SHP77 (cell line): Measurements from ENCODE around the gene PKDCC.
A peak's percentile ranks its signal among the peaks of the same experiment; 100 is the strongest.

Source experiments
- DNase-seq, 2 experiments: peaks; one replicate each; lab custom pipeline; 2025; lab: John Stamatoyannopoulos, UW

PKDCC gene, protein sequence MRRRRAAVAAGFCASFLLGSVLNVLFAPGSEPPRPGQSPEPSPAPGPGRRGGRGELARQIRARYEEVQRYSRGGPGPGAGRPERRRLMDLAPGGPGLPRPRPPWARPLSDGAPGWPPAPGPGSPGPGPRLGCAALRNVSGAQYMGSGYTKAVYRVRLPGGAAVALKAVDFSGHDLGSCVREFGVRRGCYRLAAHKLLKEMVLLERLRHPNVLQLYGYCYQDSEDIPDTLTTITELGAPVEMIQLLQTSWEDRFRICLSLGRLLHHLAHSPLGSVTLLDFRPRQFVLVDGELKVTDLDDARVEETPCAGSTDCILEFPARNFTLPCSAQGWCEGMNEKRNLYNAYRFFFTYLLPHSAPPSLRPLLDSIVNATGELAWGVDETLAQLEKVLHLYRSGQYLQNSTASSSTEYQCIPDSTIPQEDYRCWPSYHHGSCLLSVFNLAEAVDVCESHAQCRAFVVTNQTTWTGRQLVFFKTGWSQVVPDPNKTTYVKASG

DNA sequence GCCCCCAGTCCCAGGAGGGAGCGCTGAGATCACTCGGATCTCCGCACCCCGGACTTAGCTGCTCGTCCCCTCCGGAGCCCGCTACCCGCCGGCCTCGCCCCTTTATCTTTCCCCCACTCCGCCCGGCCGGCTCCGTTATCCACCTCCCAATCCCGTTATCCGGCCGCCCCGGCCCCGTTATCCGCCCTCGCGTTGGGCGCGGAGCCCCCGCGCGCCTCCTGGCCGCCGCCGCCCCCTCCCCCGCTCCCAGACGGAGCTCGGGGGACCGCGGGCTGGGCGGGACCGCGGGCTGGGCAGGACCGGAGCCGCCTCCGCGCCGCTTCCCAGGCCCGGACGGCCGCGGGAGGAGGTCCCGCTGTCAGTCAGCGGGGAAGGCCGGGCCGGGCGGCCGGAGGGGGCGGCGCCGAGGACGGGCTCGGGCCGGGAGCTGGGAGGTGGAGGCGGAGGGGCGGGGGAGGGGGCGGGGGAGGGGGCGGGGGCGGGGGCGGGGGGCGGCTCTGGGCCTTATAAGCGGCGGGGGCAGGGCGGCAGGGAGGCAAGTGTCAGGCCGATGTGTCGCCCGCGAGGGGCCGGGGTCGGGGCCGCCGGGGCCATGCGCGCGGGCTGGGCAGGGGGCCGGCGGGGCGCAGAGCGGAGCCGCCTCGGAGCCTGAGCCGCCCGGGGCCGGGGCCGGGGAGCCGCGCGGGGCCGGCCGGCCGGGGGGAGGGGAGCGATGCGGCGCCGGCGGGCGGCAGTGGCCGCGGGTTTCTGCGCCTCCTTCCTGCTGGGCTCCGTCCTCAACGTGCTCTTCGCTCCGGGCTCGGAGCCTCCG lies at the start of gene PKDCC:
Gene PKDCC, plus strand, starts transcription at position 534 of the 811 bp plus-strand sequence. Its CDS starts 179 bp downstream, at position 713.
- DNase-seq = peak; percentile 11 to 65

DNA sequence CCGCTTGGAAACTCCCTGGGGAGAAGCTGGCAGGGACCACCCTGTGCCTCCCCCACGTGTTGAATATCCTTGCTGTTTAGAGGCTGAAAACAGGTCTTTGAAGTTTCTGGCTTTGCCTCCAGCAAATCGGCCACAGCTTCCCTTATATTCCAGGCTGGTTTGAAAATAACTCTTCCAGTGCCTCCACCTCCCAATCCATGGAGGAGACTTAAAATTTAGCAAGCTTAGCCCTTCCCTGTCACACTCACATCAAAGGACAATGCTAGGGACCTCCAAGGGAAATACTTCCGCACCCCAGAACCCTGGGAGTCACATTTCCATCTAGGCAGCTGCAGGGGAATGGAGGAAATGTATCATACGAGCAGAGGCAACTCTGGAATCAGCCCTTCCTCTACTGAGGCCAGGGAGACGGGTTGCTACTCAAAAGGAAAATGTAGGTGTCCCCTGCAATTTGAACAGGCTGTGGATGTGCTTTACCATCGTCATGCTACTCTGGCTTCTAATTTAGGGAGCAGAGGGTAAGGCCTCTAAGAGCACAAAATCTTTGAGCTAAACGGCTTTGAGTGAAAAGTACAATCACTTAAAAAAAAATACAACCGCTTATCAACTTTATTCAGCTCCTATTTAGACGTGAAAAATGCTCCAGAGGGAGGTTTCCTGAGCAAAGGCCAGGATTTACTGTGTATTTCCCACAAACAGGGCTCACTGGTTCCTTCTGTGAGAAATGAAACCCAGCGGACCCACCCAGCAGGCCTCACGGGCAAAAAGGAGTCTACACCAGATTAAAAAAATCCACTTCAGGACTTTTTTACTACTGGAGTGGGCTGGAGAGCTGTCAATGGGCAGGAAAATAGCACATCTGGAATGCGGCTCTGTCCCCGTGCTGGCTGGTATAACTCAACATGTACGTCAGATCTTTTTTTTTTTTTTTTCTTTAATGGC lies 49.4 kb upstream of the PKDCC start:
- DNase-seq = no peak

DNA sequence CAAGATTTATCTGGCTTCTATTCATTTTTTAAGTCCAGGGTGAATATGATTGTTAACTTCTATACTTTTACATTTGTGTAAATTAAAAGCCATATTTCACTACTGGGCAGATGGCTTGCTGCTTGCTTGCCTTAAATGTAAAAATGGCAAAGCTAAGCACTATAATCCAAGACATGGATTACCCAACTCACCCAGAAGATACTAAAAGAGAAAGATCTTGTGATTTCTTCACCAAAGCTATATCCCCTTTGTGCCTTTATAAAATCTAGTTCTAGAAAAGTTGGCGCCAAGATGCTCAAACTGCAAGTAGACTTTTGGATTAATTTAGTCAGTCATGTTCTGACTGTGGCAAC lies 48.7 kb upstream of the PKDCC start:
- no peak for DNase-seq

DNA sequence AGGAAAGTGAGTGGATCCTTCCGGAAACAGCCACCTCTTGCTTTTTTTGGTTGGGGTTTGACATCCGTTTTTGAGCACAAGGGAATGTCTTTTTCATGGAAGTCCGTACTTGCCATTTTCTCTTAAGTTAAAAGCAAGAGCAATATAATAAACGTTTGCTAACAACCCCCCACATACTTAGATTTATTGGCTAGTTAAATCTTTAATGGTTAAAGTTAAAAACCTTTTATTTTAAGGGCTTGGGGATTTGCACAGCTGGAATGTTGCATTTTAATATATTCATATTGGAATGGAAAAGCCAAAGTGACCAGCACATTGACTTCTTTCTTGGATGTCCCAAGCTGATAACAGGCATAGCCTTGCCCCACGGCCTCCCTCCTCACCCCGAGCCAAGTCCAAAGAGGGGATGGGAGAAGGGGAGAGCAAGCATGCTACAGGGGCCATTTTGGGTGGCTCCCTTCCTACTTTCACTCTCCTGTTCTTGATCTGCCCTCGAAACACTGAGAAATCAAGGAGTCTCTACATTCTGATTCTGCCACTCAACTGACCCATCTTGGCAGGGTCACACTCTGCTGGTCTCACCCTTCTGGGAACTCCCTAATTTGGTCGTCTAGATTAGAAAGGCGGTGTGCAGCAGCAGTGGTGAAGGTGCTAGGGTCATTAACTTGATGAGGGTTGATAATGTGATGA lies 48.1 kb upstream of the PKDCC start:
- no peak for DNase-seq

DNA sequence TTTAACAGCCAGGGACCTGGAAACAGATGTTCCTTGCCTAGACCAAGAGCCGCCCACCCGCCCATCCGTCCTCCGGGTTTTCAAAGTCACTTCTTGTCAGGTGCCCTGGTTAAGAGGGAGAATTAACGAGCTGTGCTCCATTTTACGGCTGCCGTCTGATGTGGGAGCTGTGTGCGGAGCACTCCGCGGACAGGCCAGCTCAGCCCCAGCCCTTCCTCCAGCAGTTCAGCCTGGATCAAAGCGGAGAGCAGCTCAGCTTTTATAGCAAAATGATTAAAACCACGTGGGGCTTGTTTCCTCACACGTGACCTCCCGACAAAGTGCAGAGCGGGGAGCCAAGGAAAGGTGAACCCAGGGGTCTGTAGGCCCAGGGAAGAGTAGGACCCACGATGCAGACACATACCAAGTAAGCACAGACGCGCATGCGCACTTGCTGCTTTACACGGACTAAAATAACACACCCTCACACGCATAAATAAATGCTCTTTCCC lies 46.1 kb upstream of the PKDCC start:
- DNase-seq = no peak

DNA sequence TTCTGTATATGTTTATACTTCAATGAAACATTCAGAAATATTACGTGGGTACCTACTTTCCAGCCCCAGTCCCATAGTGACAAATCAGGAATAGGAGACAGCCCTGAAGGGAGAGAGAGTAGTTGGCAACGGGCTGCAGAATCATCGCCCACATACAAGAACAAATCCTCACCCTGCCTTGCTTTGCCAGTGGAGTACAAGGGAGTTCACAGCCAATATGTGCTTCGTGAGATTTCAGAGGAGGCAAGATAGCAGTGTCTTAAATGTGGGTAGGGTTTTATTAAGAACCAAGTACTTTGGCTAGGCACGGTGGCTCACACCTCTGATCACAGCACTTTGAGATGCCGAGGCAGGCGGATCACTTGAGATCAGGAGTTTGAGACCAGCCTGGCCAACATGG lies 40.3 kb upstream of the PKDCC start:
- no peak for DNase-seq

DNA sequence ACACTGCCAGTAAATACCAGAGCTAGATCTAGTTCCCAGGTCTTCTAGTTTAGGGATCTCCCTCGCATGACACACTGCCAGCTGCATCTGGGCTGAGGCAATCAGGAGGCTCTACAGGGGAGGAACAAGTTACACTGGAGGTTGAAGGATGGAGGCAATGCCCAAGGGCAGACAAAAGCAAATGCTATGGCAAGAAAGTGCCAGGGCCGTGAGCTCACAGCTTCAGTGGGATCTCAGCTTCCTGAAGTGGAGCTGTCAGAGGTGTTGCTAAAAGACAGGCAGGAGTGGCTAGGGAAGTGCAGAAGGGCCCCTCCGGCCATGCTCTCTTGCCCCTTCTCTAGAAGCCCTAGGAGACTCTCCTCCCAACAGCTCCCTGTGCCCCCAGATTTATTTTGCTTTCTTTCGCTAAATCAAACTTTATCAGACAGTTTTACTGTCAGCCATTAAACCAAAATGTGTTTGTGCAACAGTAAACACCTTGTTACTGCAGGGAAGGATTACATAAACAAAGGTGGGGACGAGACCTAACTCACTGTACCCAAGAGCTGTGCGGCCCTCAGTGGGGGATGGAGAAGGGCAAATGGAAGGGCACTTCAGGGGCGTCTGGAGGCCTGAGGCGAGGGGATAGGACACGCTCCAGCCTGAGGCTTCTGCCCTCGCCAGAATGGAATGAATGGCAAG lies 39.4 kb upstream of the PKDCC start:
- DNase-seq = no peak

DNA sequence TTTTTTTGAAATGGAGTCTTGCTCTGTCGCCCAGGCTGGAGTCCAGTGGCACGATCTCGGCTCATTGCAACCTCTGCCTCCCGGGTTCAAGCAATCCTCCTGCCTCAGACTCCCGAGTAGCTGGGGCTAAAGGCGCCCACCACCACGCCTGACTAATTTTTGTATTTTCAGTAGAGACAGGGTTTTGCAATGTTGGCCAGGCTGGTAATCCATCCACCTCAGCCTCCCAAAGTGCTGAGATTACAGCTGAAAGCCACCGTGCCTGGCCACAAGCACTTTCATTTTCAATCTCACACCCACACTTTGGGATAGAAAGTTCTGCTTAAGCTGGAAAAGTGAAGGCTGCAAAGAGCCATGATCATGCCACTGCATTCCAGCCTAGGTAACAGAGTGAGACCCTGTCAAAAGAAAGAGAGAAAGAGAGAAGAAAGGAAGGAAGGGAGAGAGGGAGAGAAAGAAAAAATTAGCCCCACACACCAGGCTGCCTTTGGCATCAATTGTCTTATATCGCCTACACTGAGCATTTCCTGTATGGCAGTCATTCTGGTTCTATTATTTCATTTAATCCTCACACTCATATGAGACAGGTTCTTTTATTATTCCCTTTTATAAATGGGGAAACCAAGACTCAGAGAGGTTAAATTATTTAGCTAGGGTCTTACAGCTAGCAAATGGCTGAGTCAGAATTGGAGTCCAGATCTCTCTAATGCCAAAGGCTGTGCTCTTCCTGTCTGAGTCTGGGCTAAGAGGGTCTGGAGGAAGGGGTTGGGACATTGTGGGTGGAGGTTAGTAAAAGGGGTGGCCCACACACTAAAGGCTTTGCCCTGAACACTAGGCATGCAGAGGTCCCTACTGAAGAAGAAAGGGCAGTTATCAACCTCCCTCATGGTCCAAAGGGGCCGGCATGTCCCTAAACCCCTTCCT lies 37.9 kb upstream of the PKDCC start:
- no peak for DNase-seq

DNA sequence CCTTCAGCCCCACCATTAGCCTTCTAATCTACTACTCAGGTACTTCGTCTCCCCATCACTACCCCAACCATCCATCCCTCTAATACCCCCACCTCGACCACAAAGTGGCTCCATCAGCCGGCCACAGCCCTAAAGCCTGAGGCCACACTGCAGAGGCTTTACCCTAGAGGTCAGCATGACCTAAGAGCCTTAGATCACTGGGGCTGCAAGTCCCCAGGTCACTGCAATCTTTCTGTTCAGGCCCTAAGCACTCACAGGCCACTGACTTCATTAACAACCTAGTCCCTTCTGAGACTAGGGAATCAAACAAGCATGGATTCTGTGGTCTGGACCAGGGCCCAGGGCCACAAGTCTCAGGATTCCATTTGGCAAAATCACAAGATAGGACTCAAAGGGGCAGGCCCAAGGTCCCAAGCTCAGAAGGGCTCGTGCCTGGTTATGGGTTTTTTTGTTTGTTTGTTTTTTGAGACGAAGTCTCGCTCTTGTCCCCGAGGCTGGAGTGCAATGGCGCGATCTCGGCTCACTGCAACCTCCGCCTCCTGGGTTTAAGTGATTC lies 37.0 kb upstream of the PKDCC start:
- no peak for DNase-seq

DNA sequence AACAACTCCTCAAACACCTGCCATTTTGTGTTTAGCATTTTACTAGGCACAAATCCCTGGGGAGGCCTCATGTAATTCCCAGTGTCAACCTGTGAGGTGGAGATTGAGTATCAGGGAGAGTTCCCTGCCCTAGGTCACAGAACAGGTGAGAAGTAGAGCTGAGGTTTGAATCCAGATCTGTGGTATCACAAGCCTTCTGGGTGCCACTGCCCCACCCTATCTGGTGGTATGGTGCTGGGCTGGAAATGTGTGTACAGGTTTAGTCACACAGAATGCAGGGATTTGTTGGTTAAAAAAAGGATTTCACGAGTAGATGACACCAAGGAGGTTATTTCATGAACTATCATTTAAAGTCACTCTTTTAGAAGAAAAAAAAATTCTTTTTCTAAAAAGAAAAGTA lies 35.7 kb upstream of the PKDCC start:
- no peak for DNase-seq

DNA sequence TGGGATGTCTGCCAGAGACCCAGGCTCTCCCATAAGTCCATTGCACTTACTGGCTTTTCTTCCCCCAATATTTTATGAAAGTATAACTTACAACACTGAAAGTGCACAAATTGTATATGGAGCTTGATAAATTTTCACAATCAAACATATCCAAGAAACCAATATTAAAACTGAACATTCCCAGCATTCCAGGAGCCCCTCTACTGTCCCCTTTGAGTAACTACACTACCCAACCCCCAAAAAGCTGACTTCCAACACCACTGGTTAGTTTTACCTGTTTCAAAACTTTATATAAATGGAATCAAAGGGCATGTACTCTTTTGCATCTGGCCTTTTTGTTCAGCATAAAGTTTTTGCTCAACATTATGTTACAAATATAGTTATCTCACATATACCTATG lies 35.2 kb upstream of the PKDCC start:
- no peak for DNase-seq

DNA sequence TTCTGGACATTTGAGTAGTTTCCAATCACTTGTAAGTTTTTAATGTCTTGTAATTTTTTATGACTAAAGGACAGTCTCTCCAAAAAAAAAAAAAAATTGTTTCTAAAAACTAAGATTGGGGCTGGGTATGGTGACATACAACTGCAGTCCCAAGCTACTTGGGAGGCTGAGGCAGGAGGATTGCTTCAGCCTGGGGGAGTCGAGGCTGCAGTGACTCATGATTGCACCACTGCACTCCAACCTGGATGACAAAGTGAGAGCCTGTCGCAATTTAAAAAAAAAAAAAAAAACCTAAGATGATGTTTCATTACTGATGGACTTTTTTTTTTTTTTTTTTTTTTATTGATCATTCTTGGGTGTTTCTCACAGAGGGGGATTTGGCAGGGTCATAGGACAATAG lies 34.4 kb upstream of the PKDCC start:
- no peak for DNase-seq

DNA sequence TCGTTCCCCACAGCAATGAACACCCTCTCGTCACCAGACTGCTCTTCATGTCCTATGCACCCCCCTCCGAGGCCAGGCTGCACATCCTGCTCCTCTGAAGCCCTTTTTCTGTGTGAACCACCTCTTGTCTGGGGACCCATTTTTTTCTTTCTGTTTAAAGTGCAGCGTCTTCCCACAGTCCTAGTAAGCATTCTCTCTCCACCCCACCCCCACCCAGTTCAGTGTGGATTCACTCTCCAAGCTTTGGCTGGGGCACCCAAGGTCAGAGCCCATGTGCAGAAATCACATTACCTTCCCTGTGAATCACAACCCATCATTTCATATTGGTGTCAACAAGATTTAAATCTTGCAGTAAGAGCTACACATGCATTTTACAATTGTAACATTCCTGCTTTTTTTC lies 26.4 kb upstream of the PKDCC start:
- DNase-seq = no peak

DNA sequence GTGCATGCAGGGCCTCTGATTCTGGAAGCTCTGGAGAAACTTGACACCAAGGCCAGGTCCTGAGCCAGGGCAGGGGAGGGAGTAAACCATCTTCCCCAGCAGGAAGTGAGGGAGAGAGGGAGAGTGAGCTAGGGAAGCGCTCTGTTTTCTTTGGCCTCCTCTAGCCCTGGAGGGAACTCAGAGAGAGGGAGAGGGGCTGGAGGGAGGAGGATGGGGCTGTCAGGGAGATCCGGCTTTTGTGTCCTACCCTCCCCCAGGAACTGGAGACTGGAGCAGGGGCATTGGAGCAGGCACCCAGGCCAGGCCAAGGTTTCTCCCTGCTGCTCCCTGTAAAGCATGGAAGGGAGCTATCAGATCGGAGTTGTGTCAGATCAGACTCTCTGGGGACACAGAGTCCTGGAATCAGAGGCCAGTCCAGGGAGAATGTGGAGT lies 22.7 kb upstream of the PKDCC start:
- peak in 1 of 2 experiments; percentile 6 for DNase-seq

DNA sequence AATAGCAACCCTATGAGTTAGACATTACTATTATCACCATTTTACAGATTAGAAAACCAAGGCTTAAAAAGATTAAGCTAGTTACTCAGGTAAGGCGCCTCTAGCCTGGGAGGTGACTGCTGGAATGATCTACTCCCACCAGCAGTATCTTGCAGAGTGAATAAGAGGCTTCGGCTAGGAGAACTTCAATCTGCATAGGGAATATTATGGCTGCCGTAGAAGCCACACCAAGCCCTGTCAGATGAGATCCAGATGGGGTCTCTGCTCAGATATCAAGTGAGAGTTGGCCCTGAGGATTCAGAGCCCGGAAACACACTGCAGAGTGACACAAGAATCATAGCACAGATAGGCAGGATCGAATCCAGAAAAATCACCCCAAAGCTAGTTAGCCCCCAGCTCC lies 21.5 kb upstream of the PKDCC start:
- DNase-seq = no peak

DNA sequence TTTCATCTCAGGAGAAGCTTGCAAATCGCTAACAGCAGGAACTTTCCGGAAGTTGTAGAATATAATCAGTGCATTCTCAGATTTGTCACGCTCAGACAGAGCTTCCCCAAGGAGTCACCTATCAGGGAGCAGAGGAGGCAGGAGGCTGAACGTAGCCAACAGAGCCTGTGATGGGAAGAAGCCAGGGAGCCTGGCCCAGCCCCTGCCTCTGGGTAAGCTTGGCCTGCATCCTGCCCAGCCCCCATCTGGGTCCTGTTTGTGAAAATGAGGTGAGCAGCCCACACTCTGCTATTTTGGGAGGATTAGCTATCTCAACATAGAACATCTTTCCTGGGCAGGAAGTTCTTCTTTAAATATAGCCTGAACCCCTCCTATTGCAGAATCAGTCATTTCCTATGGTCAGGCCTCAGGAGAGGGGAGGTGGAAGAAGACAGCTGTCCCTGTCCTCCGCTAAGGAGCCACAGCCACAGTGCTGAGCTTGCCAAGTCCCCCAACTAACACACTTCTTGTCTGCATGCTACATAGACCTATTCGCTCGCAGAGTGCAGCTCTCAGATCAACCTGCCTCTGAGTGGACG lies 19.2 kb upstream of the PKDCC start:
- DNase-seq = no peak

DNA sequence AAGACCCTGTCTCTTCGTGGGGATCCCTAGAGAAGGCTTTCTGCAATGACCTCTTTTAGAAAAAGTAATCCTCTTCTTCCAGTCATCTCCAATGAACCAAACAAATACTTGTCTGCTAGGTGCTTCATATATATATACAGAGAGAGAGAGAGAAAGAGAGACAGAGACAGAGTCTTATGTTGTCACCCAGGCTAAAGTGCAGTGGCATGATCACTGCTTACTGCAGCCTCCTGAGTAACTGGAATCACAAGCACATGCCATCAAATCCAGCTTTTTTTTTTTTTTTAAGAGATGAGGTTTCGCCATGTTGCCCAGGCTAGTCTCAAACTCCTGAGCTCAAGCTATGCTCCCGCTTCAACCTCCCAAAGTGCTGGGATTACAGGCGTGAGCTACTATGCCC lies 18.6 kb upstream of the PKDCC start:
- DNase-seq = no peak

DNA sequence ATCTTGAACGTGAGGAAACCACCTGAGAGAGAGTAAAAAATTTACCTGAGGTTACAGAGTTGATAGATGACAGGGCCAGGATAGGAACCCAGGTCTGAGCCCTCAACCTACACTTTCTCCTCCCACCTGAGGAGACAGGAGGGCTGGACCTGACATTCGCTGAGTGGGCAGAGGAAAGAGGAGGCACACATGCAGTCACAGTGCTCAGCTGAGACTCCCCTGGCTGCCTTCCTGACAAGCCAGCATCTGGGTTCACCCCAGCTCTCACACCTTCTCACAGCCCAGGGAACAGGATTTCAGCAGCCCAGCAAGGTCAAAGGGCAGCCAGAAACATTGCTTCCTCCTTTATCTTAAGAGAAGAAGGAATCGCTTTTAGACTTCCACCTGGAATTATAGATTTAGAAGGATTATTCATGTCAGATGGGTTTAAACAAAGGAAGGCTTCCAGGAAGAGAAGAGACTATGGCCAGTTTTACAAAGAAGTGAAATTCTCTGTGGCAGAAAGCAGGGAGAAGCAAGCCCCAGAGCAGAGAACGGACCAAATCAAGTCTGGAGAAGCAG lies 18.1 kb upstream of the PKDCC start:
- DNase-seq = no peak
